H1 (cell line): ENCODE measurements around the gene TMEM245. TPM values are rescaled to one million over a fixed set of nuclear protein-coding genes. Genes with fewer than 3 reads are reported as not detected.
A peak's percentile ranks its signal among the peaks of the same experiment; 100 is the strongest.

Experiments used
- CTCF ChIA-PET: fragments of 300-600 bp; sonication (Branson Sonifier 250); formaldehyde crosslinking; loops from one replicate; lab custom pipeline; 2021; ENCODE audit not compliant: partially characterized antibody; lab: Charles Lee
- POLR2A ChIA-PET: fragments of 300-600 bp; sonication (Branson Sonifier 250); formaldehyde crosslinking; loops from one replicate; lab custom pipeline; 2021; ENCODE audit warnings: inconsistent platforms; ENCODE audit not compliant: partially characterized antibody; lab: Charles Lee
- DNase-seq, 2 experiments: peaks; one replicate each; pipeline versions ENCODE4 v3.0.0 to v3.0.0-alpha.2; 2010 to 2022; ENCODE audit warnings: low spot score in 2 of 2, low read depth in 1 of 2, mixed read lengths in 1 of 2
- FAIRE-seq: peaks from 2 replicates; lab custom pipeline; 2011; peaks lifted over from hg19 to GRCh38; lab: Jason Lieb, UNC
- H2AFZ ChIP-seq: 2 replicates; pipeline ENCODE4 v1.8.1; 2012; ENCODE audit warnings: low read length, inconsistent platforms
- H2AK5ac ChIP-seq: 2 replicates; pipeline ENCODE4 v1.6.1; 2013; ENCODE audit warnings: low read depth, low read length
- H2BK120ac ChIP-seq: replicated peaks from 2 replicates; pipeline ENCODE3; 2013; ENCODE audit warnings: low read depth, low read length, inconsistent platforms
- H2BK12ac ChIP-seq: 2 replicates; pipeline ENCODE4 v1.6.1; 2013; ENCODE audit warnings: low read depth, low read length
- H2BK15ac ChIP-seq: 2 replicates; pipeline ENCODE4 v1.6.1; 2013; ENCODE audit warnings: low read length
- H2BK20ac ChIP-seq: 2 replicates; pipeline ENCODE4 v1.6.1; 2013; ENCODE audit warnings: low read length
- H2BK5ac ChIP-seq: 2 replicates; pipeline ENCODE4 v1.6.1; 2013; ENCODE audit warnings: low read depth, low read length
- H3K14ac ChIP-seq: 2 replicates; pipeline ENCODE4 v1.6.1; 2013; ENCODE audit warnings: inconsistent platforms; ENCODE audit not compliant: insufficient read length
- H3K18ac ChIP-seq: 2 replicates; pipeline ENCODE4 v1.6.1; 2013; ENCODE audit warnings: low read length; ENCODE audit errors: extremely low read depth
- H3K23ac ChIP-seq: 2 replicates; pipeline ENCODE4 v1.6.1; 2013; ENCODE audit warnings: inconsistent platforms; ENCODE audit not compliant: insufficient read length
- H3K23me2 ChIP-seq: 2 replicates; pipeline ENCODE4 v1.6.1; 2013; ENCODE audit warnings: low read depth, low read length
- H3K27ac ChIP-seq: 2 replicates; pipeline ENCODE4 v1.6.1; 2011; ENCODE audit warnings: low read depth, low read length, inconsistent platforms
- H3K27me3 ChIP-seq, 4 experiments: replicated peaks in 1 of 4; 1 replicate in 1 of 4; 2 replicates in 3 of 4; pipeline versions ENCODE4 v1.6.1 to v1.8.1; 2011 to 2013; ENCODE audit warnings: low read length in 3 of 4, mild to moderate bottlenecking in 3 of 4, inconsistent platforms in 2 of 4, mixed read lengths in 2 of 4, moderate library complexity in 1 of 4; ENCODE audit not compliant: control insufficient read depth in 3 of 4, insufficient read depth in 3 of 4; ENCODE audit errors: extremely low read depth in 1 of 4
- H3K36me3 ChIP-seq, 4 experiments: 2 replicates each; pipeline versions ENCODE4 v1.6.1 to v1.8.1; 2011 to 2013; ENCODE audit warnings: mild to moderate bottlenecking in 4 of 4, low read length in 3 of 4, moderate library complexity in 2 of 4, control low read depth in 1 of 4, inconsistent platforms in 1 of 4; ENCODE audit not compliant: insufficient read depth in 4 of 4, control insufficient read depth in 2 of 4
- H3K4ac ChIP-seq: replicated peaks from 2 replicates; pipeline ENCODE3; 2013; ENCODE audit warnings: low read length, low read depth, mixed read lengths, inconsistent platforms; ENCODE audit not compliant: insufficient read length
- H3K4me1 ChIP-seq, 4 experiments: replicated peaks in 1 of 4; 1 replicate in 1 of 4; 2 replicates in 3 of 4; pipeline versions ENCODE4 v1.6.1 to v1.8.1; 2011 to 2013; ENCODE audit warnings: low read length in 3 of 4, inconsistent platforms in 2 of 4, mixed read lengths in 1 of 4; ENCODE audit not compliant: insufficient read depth in 4 of 4, control insufficient read depth in 3 of 4
- H3K4me2 ChIP-seq, 2 experiments: 2 replicates each; pipeline versions ENCODE4 v1.6.1 to v1.8.1; 2011 to 2013; ENCODE audit warnings: low read depth in 2 of 2, low read length in 2 of 2, control low read depth in 1 of 2, inconsistent platforms in 1 of 2, mild to moderate bottlenecking in 1 of 2; ENCODE audit not compliant: insufficient read depth in 1 of 2
- H3K4me3 ChIP-seq, 4 experiments: fragments of 200-600, 300-600 bp in 1 of 4; sonication (generic), shearing (Covaris generic), sonication (Bioruptor Twin) in 1 of 4; 2 replicates each; pipeline versions ENCODE4 v1.5.1 to v1.8.1; 2011 to 2016; ENCODE audit warnings: low read length in 4 of 4, low read depth in 3 of 4, control low read depth in 2 of 4, inconsistent platforms in 2 of 4, mild to moderate bottlenecking in 2 of 4, mixed read lengths in 1 of 4, moderate library complexity in 1 of 4; ENCODE audit not compliant: insufficient read depth in 2 of 4; ENCODE audit errors: extremely low read depth in 1 of 4
- H3K56ac ChIP-seq: replicated peaks from 2 replicates; pipeline ENCODE3; 2013; ENCODE audit warnings: low read depth, mild to moderate bottlenecking, mixed read lengths, low read length, inconsistent platforms; ENCODE audit not compliant: insufficient read length
- H3K79me1 ChIP-seq: 2 replicates; pipeline ENCODE4 v1.6.1; 2013; ENCODE audit warnings: low read depth, low read length, control low read depth
- H3K79me2 ChIP-seq, 2 experiments: 2 replicates each; pipeline versions ENCODE4 v1.6.1 to v1.8.1; 2012 to 2013; ENCODE audit warnings: low read length in 2 of 2, mild to moderate bottlenecking in 2 of 2, inconsistent platforms in 1 of 2; ENCODE audit not compliant: insufficient read depth in 2 of 2, control insufficient read depth in 1 of 2
- H3K9ac ChIP-seq, 4 experiments: replicated peaks in 1 of 4; 1 replicate in 1 of 4; 2 replicates in 3 of 4; pipeline versions ENCODE4 v1.6.1 to v1.8.1; 2011 to 2013; ENCODE audit warnings: low read depth in 3 of 4, low read length in 3 of 4, control low read depth in 2 of 4, mild to moderate bottlenecking in 2 of 4, moderate library complexity in 2 of 4, inconsistent platforms in 1 of 4; ENCODE audit errors: extremely low read depth in 1 of 4
- H3K9me3 ChIP-seq, 2 experiments: 2 replicates each; pipeline versions ENCODE4 v1.6.1 to v1.8.1; 2012 to 2013; ENCODE audit warnings: mild to moderate bottlenecking in 2 of 2, moderate library complexity in 2 of 2, control low read depth in 1 of 2, inconsistent platforms in 1 of 2, low read depth in 1 of 2, low read length in 1 of 2, mixed read lengths in 1 of 2; ENCODE audit not compliant: insufficient read depth in 2 of 2
- H4K20me1 ChIP-seq, 2 experiments: replicated peaks in 1 of 2; 2 replicates each; pipeline versions ENCODE3 to v1.8.1; 2011 to 2013; ENCODE audit warnings: inconsistent platforms in 2 of 2, low read length in 2 of 2, mild to moderate bottlenecking in 1 of 2; ENCODE audit not compliant: insufficient read depth in 2 of 2, control insufficient read depth in 1 of 2
- H4K5ac ChIP-seq: 2 replicates; pipeline ENCODE4 v1.6.1; 2013; ENCODE audit warnings: low read length, low read depth, mixed read lengths, inconsistent platforms; ENCODE audit not compliant: insufficient read length
- H4K8ac ChIP-seq: 2 replicates; pipeline ENCODE4 v1.8.0; 2013; ENCODE audit warnings: mild to moderate bottlenecking, moderate library complexity, low read length, inconsistent platforms; ENCODE audit not compliant: insufficient read depth; ENCODE audit errors: extremely low read depth
- H4K91ac ChIP-seq: replicated peaks from 2 replicates; pipeline ENCODE3; 2013; ENCODE audit warnings: low read length, mixed read lengths, inconsistent platforms; ENCODE audit not compliant: insufficient read length
- CEBPB ChIP-seq: IDR thresholded peaks from 2 replicates; pipeline ENCODE4 v1.6.1; 2012; ENCODE audit warnings: low read depth, low read length
- CREB1 ChIP-seq: IDR thresholded peaks from 2 replicates; pipeline ENCODE4 v1.6.1; 2012; ENCODE audit warnings: inconsistent platforms
- EP300 ChIP-seq, 2 experiments: IDR thresholded peaks; 1 replicate in 1 of 2; 2 replicates in 1 of 2; pipeline ENCODE4 v1.6.1; 2011 to 2012; ENCODE audit warnings: low read depth in 2 of 2, low read length in 2 of 2, mild to moderate bottlenecking in 2 of 2, borderline replicate concordance in 1 of 2, inconsistent platforms in 1 of 2, moderate library complexity in 1 of 2
- GABPA ChIP-seq: IDR thresholded peaks from 2 replicates; pipeline ENCODE4 v1.6.1; 2011; ENCODE audit warnings: mild to moderate bottlenecking, low read length, moderate library complexity, borderline replicate concordance; ENCODE audit not compliant: insufficient read depth
- KDM1A ChIP-seq: fragments of 200-600, 300-600 bp; sonication (generic); IDR thresholded peaks from 2 replicates; pipeline ENCODE4 v1.7.1; 2016; ENCODE audit warnings: mild to moderate bottlenecking, low read length, borderline replicate concordance
- KDM5A ChIP-seq: fragments of 200-600 bp; IDR thresholded peaks from 2 replicates; pipeline ENCODE4 v1.7.1; 2012; ENCODE audit warnings: mild to moderate bottlenecking, low read length, inconsistent platforms, mixed read lengths
- SP4 ChIP-seq: IDR thresholded peaks from 2 replicates; pipeline ENCODE4 v1.6.1; 2012; ENCODE audit warnings: low read length, inconsistent platforms
- SRF ChIP-seq: IDR thresholded peaks from 2 replicates; pipeline ENCODE4 v1.6.1; 2011; ENCODE audit warnings: mild to moderate bottlenecking, low read depth, low read length, moderate library complexity
- ZNF274 ChIP-seq: IDR thresholded peaks from 2 replicates; pipeline ENCODE4 v1.7.0; 2012; ENCODE audit warnings: low read length, borderline replicate concordance; ENCODE audit errors: extremely low read depth
- WGBS, 2 experiments: shearing (Covaris generic) in 1 of 2; methylation state at CpG; one replicate each; pipeline versions ENCODE4 v1.1.6 to v1.1.7; 2013 to 2015; ENCODE audit warnings: low lambda C conversion rate in 2 of 2, mixed read lengths in 2 of 2, inconsistent platforms in 1 of 2, low coverage in 1 of 2, missing lambda C conversion rate in 1 of 2; ENCODE audit not compliant: insufficient replicate concordance in 2 of 2, insufficient coverage in 1 of 2, insufficient read length in 1 of 2; ENCODE audit errors: extremely low coverage in 1 of 2, missing lambda C conversion rate in 1 of 2; 5-methylcytosine and 5-hydroxymethylcytosine counted together
- polyA plus RNA-seq, 7 experiments: library from polyadenylated mRNA; depleted of rRNA in 3 of 7; stranded (reverse) in 5 of 7; unstranded in 2 of 7; fragments of >200 nt in 5 of 7; fragments of 200-250 nt in 2 of 7; gene quantifications; 1 replicate in 5 of 7; 2 replicates in 1 of 7; 4 replicates in 1 of 7; pipeline versions ENCODE4 v1.2.1 to v1.2.3, GENCODE V29; 2011 to 2013; ENCODE audit warnings: missing spikeins in 2 of 7, mixed read lengths in 2 of 7
- total RNA-seq: library from RNA; stranded (reverse); fragmentation: NEBNext Ultra II Directional; extraction: Animal tissue kit (Norgen Biotek cat#: 25700); gene quantifications from 2 replicates; pipeline ENCODE4 v1.2.1, GENCODE V29; 2021
- TF ChIP-seq, protein P1 (sequence below): IDR thresholded peaks from 2 replicates; pipeline ENCODE4 v1.6.1; 2012; ENCODE audit warnings: inconsistent platforms

Gene TMEM245
- total and polyA plus RNA-seq, 2 of the 8 experiments (the other 6 are each of a cell fraction or from before 2014, with no cell fraction given), result 44.3 to 45.8 TPM

DNA sequence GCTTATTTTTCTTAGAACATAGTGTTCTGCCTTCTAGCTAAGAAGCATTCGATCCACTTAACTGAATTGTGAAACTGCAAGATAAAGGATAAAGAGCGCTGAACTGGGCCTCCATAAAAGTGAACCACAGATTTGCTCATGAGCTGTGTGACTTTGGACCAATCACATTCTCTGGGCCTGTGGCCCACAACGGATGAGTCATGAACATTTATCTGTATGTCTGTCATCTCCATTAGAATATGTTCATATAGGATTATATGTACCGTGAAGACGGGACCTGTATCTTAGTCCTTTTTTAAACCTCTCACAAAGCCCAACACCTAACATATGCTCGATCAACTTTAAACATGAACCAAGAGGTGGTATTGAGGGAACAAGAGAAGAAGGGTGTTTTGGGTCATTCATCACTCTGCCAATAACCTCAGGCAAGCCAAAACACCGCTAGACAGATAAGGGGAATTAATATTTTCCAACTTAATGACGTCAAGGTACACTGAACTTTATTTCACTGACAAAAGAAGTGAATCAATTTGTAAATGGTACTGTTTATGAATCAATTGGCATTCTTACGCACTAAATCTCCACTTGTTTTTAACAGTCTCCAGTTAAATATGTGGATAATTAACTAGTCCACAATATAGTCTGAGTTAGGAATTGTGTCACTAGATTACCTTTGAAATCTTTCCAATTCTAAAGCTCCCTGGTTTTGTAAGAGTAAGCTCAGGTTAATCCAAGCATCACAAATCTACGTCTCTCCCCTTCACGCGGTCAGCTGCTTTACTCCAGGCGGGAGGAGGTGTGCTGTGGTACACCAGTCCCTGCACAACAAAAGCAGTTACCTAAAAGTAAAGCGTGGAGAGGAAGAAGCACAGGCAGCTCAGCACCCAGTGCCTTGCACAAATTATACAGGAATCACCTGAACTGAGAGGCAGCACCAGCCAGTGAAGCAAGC, 1.6 kb downstream of the TMEM245 start:
- Histone ChIP-seq H3K14ac (no peak overlapping the region), H3K18ac (no peak overlapping the region), H2AFZ (no peak overlapping the region), H3K79me2 (peaks cover 39 to 65% of the 10 kb centered on the region in 2 experiments), H3K4ac (no peak overlapping the region), H2BK20ac (no peak overlapping the region), H2BK12ac (no peak overlapping the region), H3K56ac (no peak overlapping the region), H2BK15ac (no peak overlapping the region), H3K27me3 (no peaks in the 10 kb centered on the region), H3K9ac (peak overlapping the region; percentile 54 to 98 (median 88)), H3K79me1 (peaks cover 9% of the 10 kb centered on the region), H3K23me2 (peaks cover 10% of the 10 kb centered on the region), H2BK5ac (no peak overlapping the region), H2AK5ac (no peak overlapping the region), H3K4me1 (peaks cover 7 to 16% (median 15%) of the 10 kb centered on the region in 4 experiments), H4K91ac (no peak overlapping the region), H4K8ac (no peak overlapping the region), H2BK120ac (no peak overlapping the region), H3K23ac (no peak overlapping the region), H3K4me3 (peak overlapping the region; percentile 65 to 91 (median 82)), H4K5ac (no peak overlapping the region), H3K36me3 (no peaks in the 10 kb centered on the region; a peak in 1 of 8 replicates), H4K20me1 (peaks cover 14 to 21% of the 10 kb centered on the region in 2 experiments), H3K27ac (0 out of 2 replicates have a peak overlapping the region, but pooled peaks have one; percentile 23), H3K9me3 (no peaks in the 10 kb centered on the region), H3K4me2 (peak overlapping the region; percentile 94 to 97)
- ChIA-PET CTCF (interaction anchor here (0.8 to 2.6 kb wide), 7 partner anchors 9 to 292 kb away, joined by 3 to 8 read pairs (median 3); no protein-coding TSS in a partner anchor), POLR2A (interaction anchor here (0.8 to 2.5 kb wide), 10 partner anchors 8 to 201 kb away, joined by 3 to 22 read pairs (median 5); no protein-coding TSS in a partner anchor)
- FAIRE-seq (no peak), DNase-seq (no peak)
- 58% methylated on average over 14 of the region's 14 CpGs; no CpG with 5 or more reads in 1 of the 2 experiments for WGBS, 2 experiments
- no peak for TF ChIP-seq ZNF274
- no peak for TF ChIP-seq CEBPB
- no peak for TF ChIP-seq CREB1
- TF ChIP-seq KDM1A, result no peak
- no peak for TF ChIP-seq EP300 (IDR thresholded peaks at IDR 0.05; ENCODE audit: borderline replicate concordance in 1 of 2, low read depth in 2 of 2, low read length in 2 of 2)
- TF ChIP-seq SP4, result no peak
- TF ChIP-seq GABPA, result no peak
- TF ChIP-seq, protein P1, sequence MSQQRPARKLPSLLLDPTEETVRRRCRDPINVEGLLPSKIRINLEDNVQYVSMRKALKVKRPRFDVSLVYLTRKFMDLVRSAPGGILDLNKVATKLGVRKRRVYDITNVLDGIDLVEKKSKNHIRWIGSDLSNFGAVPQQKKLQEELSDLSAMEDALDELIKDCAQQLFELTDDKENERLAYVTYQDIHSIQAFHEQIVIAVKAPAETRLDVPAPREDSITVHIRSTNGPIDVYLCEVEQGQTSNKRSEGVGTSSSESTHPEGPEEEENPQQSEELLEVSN, result no peak
- no peak for TF ChIP-seq KDM5A
- TF ChIP-seq SRF, result no peak
